Dendritic cell treated with granulocyte-macrophage colony-stimulating factor and Interleukin-4, amounts not matched to agents 40 ng/mL and 50 ng/mL, for 4 days (primary cell): ENCODE data around the gene RPS26.

Source experiments
- H3K27ac Mint-ChIP-seq: one replicate; pipeline ENCODE4 v1.8.0; 2022; ENCODE audit warnings: mild to moderate bottlenecking, mixed read lengths
- H3K27me3 Mint-ChIP-seq: one replicate; pipeline ENCODE4 v1.8.0; 2022; ENCODE audit warnings: mild to moderate bottlenecking, mixed read lengths
- H3K36me3 Mint-ChIP-seq: one replicate; pipeline ENCODE4 v1.8.0; 2022; ENCODE audit warnings: low read depth, mixed read lengths
- H3K4me1 Mint-ChIP-seq: one replicate; pipeline ENCODE4 v1.8.0; 2022; ENCODE audit warnings: low read depth, mixed read lengths
- H3K4me3 Mint-ChIP-seq: one replicate; pipeline ENCODE4 v1.8.0; 2022; ENCODE audit warnings: mild to moderate bottlenecking, moderate library complexity, mixed read lengths
- H3K9me3 Mint-ChIP-seq: one replicate; pipeline ENCODE4 v1.8.0; 2022; ENCODE audit warnings: mixed read lengths
- intact Hi-C: fragments of 100-400 bp; cut with micrococcal nuclease; formaldehyde crosslinking; loops from one replicate; pipeline ENCODE4 v1.15.0; 2022

RPS26 gene

GRCh38 chr12:56010111-56010570, 31.6 kb upstream of the RPS26 start:
- no peaks in the 10 kb centered on the region for H3K27me3 Mint-ChIP-seq
- peaks cover 30% of the 10 kb centered on the region for H3K36me3 Mint-ChIP-seq
- H3K9me3 Mint-ChIP-seq, result no peaks in the 10 kb centered on the region
- H3K4me1 Mint-ChIP-seq, result peaks cover 37% of the 10 kb centered on the region
- intact Hi-C loops, result no loop called here
- H3K4me3 Mint-ChIP-seq, result no peak overlapping the region
- H3K27ac Mint-ChIP-seq, result no peak overlapping the region

GRCh38 chr12:56011509-56012090, 30.1 kb upstream of the RPS26 start:
- peaks cover 28% of the 10 kb centered on the region for H3K36me3 Mint-ChIP-seq
- no peak overlapping the region for H3K27ac Mint-ChIP-seq
- no peaks in the 10 kb centered on the region for H3K9me3 Mint-ChIP-seq
- H3K4me1 Mint-ChIP-seq, result peaks cover 26% of the 10 kb centered on the region
- H3K27me3 Mint-ChIP-seq, result no peaks in the 10 kb centered on the region
- H3K4me3 Mint-ChIP-seq, result no peak overlapping the region
- intact Hi-C loops, result no loop called here

GRCh38 chr12:56013482-56013881, 28.2 kb upstream of the RPS26 start:
- H3K4me1 Mint-ChIP-seq, result peaks cover 13% of the 10 kb centered on the region
- no peak overlapping the region for H3K27ac Mint-ChIP-seq
- H3K9me3 Mint-ChIP-seq, result no peaks in the 10 kb centered on the region
- no peak overlapping the region for H3K4me3 Mint-ChIP-seq
- intact Hi-C loops, result no loop called here
- no peaks in the 10 kb centered on the region for H3K27me3 Mint-ChIP-seq
- H3K36me3 Mint-ChIP-seq, result peaks cover 27% of the 10 kb centered on the region

GRCh38 chr12:56014205-56014604, 27.5 kb upstream of the RPS26 start:
- peaks cover 22% of the 10 kb centered on the region for H3K36me3 Mint-ChIP-seq
- no peak overlapping the region for H3K27ac Mint-ChIP-seq
- no peaks in the 10 kb centered on the region for H3K27me3 Mint-ChIP-seq
- H3K4me3 Mint-ChIP-seq, result no peak overlapping the region
- no peaks in the 10 kb centered on the region for H3K9me3 Mint-ChIP-seq
- H3K4me1 Mint-ChIP-seq, result peaks cover 8% of the 10 kb centered on the region
- intact Hi-C loops, result no loop called here

- intact Hi-C loops, result no loop called here
- H3K36me3 Mint-ChIP-seq, result peaks cover 12% of the 10 kb centered on the region
- H3K4me1 Mint-ChIP-seq, result peaks cover 33% of the 10 kb centered on the region
- H3K27ac Mint-ChIP-seq, result no peak overlapping the region
- H3K4me3 Mint-ChIP-seq, result no peak overlapping the region
- H3K27me3 Mint-ChIP-seq, result no peaks in the 10 kb centered on the region
- H3K9me3 Mint-ChIP-seq, result no peaks in the 10 kb centered on the region
These were observed 24.5 kb upstream of the RPS26 start for GRCh38 chr12:56017181-56017580.

GRCh38 chr12:56018356-56018755, 23.4 kb upstream of the RPS26 start:
- Mint-ChIP-seq H3K27ac (no peak overlapping the region), H3K9me3 (no peaks in the 10 kb centered on the region), H3K4me3 (no peak overlapping the region), H3K36me3 (peaks cover 6% of the 10 kb centered on the region), H3K4me1 (peaks cover 42% of the 10 kb centered on the region), H3K27me3 (no peaks in the 10 kb centered on the region)
- intact Hi-C loops, result no loop called here

GRCh38 chr12:56020423-56021184, 21.1 kb upstream of the RPS26 start, which contains the start of gene IKZF4:
TSS of gene IKZF4 (plus strand) at chr12:56021043. CDS start at chr12:56021494, 451 bp downstream.
- Mint-ChIP-seq H3K27ac (peak within 1 kb of the TSS; percentile 76), H3K4me1 (peaks cover 44% of the 10 kb centered on the region), H3K9me3 (no peaks in the 10 kb centered on the region), H3K4me3 (peak within 1 kb of the TSS; percentile 70), H3K27me3 (no peaks in the 10 kb centered on the region), H3K36me3 (peaks cover 16% of the 10 kb centered on the region)
- intact Hi-C loops, result no loop called here

GRCh38 chr12:56021889-56022497, 19.7 kb upstream of the RPS26 start:
- H3K4me1 Mint-ChIP-seq, result peaks cover 44% of the 10 kb centered on the region
- H3K27ac Mint-ChIP-seq, result peak overlapping the region; percentile 76
- intact Hi-C loops, result no loop called here
- no peaks in the 10 kb centered on the region for H3K9me3 Mint-ChIP-seq
- H3K4me3 Mint-ChIP-seq, result peak overlapping the region; percentile 70
- no peaks in the 10 kb centered on the region for H3K27me3 Mint-ChIP-seq
- peaks cover 26% of the 10 kb centered on the region for H3K36me3 Mint-ChIP-seq

- no peaks in the 10 kb centered on the region for H3K27me3 Mint-ChIP-seq
- H3K36me3 Mint-ChIP-seq, result peaks cover 72% of the 10 kb centered on the region
- H3K27ac Mint-ChIP-seq, result no peak overlapping the region
- intact Hi-C loops, result loop anchor here (1.0 to 5.0 kb wide), 2 partner anchors 32 to 291 kb away; no protein-coding TSS in a partner anchor
- H3K4me1 Mint-ChIP-seq, result peaks cover 9% of the 10 kb centered on the region
- H3K4me3 Mint-ChIP-seq, result no peak overlapping the region
- H3K9me3 Mint-ChIP-seq, result no peaks in the 10 kb centered on the region
These were observed 13.1 kb upstream of the RPS26 start for GRCh38 chr12:56028511-56029165.

GRCh38 chr12:56029166-56029519, 12.6 kb upstream of the RPS26 start:
- H3K9me3 Mint-ChIP-seq, result no peaks in the 10 kb centered on the region
- no peak overlapping the region for H3K27ac Mint-ChIP-seq
- peaks cover 6% of the 10 kb centered on the region for H3K4me1 Mint-ChIP-seq
- H3K27me3 Mint-ChIP-seq, result no peaks in the 10 kb centered on the region
- H3K4me3 Mint-ChIP-seq, result no peak overlapping the region
- peaks cover 76% of the 10 kb centered on the region for H3K36me3 Mint-ChIP-seq
- intact Hi-C loops, result loop anchor here (1.0 to 5.0 kb wide), 2 partner anchors 33 to 292 kb away; no protein-coding TSS in a partner anchor

- H3K4me3 Mint-ChIP-seq, result no peak overlapping the region
- H3K9me3 Mint-ChIP-seq, result no peaks in the 10 kb centered on the region
- peaks cover 81% of the 10 kb centered on the region for H3K36me3 Mint-ChIP-seq
- H3K4me1 Mint-ChIP-seq, result peaks cover 6% of the 10 kb centered on the region
- no peak overlapping the region for H3K27ac Mint-ChIP-seq
- no peaks in the 10 kb centered on the region for H3K27me3 Mint-ChIP-seq
- intact Hi-C loops, result loop anchor here (1.0 to 5.0 kb wide), 2 partner anchors 33 to 292 kb away; no protein-coding TSS in a partner anchor
These were observed 11.9 kb upstream of the RPS26 start for GRCh38 chr12:56029666-56030293.

- no peaks in the 10 kb centered on the region for H3K27me3 Mint-ChIP-seq
- peaks cover 81% of the 10 kb centered on the region for H3K36me3 Mint-ChIP-seq
These were observed 9.7 kb upstream of the RPS26 start for GRCh38 chr12:56031987-56032386.

GRCh38 chr12:56034586-56035332, 7.0 kb upstream of the RPS26 start:
- Mint-ChIP-seq H3K9me3 (no peaks in the 10 kb centered on the region), H3K27me3 (no peaks in the 10 kb centered on the region), H3K4me1 (no peaks in the 10 kb centered on the region), H3K36me3 (peaks cover 68% of the 10 kb centered on the region), H3K4me3 (no peak overlapping the region), H3K27ac (no peak overlapping the region)
- intact Hi-C loops, result no loop called here

More at GRCh38 chr12:56031987-56032386, 9.7 kb upstream of the RPS26 start:
- H3K27ac Mint-ChIP-seq, result peak overlapping the region; percentile 6
- intact Hi-C loops, result no loop called here
- peaks cover 6% of the 10 kb centered on the region for H3K4me1 Mint-ChIP-seq
- no peak overlapping the region for H3K4me3 Mint-ChIP-seq
- H3K9me3 Mint-ChIP-seq, result no peaks in the 10 kb centered on the region
